NK-92 treated with Interleukin-12 subunit alpha and Interleukin-12 subunit beta, amount 100 ng/mL, for 24 hours (cell line): ENCODE measurements around the gene AQP7.
"Not testable (repeated sequence)": the region's sequence is repeated elsewhere in the genome, so short reads cannot be mapped to it uniquely, and the experiment has no call there.

Source experiments
- DNase-seq: peaks from one replicate; lab custom pipeline; 2025; lab: John Stamatoyannopoulos, UW

The AQP7 gene

DNA sequence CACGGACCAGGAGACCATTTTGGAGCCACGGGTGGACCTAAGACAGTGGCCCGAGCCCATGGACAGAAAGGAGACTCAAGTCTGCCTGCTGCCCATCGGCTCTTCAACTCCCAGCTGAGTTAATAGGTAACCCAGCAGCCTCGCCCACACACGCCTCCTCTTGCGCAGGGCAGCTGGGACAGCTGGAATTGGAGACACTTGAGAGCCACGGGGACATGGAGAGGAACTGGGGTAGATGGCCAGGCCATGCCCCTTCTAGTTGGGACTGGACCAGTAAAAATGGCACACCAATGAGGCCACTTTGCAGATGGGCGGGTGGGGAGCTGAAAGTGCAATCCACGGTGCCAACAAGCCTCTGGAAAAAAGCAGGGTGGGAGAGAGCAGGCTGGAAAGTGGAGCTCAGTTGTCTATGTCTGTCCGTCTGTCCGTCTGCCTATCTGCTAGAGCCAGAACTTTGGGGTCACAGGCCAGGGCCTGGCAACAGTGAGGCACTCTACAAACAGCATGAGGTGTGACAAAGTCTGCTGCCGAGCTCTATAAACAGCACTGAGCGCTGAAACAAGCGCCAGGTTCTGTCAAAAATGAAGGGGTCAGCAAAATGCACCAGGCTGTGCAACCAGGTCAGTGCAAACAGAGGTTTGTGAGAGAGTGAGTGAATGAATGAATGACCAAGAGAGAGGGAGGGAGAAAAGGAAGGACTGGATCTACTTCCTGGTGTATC, 7.0 kb downstream of the AQP7 start:
- not testable (repeated sequence) for DNase-seq

DNA sequence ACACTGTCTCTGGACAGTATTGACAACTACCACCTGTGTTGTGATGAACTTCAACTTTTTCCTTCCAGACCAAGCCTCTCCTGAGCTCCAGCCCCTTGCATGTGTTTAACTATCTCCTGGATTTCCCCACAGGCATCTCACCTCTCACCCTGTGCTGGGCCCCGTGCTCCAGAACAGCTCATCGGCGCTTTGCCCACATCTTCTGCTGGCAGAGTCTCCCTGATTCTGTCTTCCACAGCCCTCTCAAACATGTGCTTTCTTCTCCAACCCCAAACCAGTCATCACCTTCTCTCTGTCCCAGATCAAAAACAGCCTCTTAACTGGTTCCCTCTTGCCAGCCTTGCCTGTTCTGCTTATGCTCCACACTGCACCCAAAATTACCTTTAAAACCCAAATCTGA, 8.4 kb downstream of the AQP7 start:
- DNase-seq: not testable (repeated sequence)

DNA sequence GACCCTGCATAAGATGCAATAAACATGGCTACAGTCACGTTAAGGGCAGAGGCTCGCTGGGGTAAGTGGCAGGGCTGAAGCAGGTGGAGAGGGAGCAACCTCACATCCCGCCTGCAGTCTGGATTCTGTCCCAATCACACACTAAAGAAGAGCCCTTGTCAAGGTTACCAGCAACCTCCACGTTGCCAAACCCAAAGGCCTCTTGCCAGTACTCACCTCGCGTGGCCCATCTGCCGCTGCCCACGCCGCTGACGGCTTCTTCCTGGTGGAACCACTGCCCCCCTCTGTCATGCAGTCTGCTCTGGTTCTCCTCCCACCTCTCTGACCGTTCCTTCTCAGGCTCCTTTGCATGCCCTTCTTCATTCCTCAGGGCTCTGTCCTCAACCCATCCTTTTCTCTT, 8.8 kb downstream of the AQP7 start:
- DNase-seq: no peak

DNA sequence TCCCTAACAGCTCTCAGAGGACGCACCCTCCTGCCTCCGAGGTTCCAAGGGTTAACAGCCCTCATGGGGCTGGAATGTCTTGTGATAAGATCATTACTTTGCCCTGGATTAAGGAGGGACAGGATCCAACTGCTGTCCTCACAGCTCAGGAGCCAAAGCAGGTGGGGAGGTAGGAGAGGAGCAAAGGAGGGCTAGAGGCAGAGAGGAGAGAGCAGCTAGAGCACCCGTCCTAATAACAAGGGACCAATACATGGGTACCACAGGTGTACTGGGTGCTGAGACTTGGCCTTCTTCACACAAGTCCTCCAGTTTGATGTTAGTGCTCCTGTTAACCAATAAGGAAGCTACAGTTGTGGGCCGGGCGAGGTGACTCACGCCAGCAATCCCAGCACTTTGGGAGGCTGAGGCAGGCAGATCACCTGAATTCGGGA, 9.8 kb downstream of the AQP7 start:
- DNase-seq: not testable (repeated sequence)

DNA sequence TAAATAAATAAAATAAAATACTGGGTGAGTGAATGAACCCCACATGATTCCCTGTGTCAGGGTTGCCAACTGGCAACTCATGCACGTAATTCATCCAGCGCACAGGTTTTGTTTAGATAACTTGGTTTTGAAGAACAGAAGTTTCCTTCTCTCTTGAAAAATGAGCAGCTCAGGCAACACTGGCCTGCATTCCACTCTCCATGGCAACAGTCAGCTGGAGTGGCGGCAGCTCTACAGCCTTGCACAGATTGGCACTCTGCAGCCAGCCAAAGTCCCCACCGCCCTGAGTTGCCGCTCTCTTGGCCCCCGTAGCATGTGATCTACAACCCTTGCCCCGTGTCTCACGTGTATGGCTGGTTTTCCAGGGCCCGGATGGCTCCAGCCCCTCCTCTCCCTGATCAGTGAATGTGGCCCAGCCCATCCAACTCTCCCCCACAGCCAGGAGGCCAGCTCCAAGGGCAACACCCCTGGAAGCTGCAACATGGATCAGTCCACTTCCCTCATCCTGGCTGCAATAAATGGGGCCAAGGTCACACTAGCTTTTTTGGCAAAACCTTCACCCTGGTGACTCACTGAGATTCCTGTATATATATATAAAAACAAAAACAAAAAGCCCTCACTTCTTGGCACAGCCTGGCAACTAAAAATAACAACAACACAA, 11.1 kb downstream of the AQP7 start:
- not testable (repeated sequence) for DNase-seq

DNA sequence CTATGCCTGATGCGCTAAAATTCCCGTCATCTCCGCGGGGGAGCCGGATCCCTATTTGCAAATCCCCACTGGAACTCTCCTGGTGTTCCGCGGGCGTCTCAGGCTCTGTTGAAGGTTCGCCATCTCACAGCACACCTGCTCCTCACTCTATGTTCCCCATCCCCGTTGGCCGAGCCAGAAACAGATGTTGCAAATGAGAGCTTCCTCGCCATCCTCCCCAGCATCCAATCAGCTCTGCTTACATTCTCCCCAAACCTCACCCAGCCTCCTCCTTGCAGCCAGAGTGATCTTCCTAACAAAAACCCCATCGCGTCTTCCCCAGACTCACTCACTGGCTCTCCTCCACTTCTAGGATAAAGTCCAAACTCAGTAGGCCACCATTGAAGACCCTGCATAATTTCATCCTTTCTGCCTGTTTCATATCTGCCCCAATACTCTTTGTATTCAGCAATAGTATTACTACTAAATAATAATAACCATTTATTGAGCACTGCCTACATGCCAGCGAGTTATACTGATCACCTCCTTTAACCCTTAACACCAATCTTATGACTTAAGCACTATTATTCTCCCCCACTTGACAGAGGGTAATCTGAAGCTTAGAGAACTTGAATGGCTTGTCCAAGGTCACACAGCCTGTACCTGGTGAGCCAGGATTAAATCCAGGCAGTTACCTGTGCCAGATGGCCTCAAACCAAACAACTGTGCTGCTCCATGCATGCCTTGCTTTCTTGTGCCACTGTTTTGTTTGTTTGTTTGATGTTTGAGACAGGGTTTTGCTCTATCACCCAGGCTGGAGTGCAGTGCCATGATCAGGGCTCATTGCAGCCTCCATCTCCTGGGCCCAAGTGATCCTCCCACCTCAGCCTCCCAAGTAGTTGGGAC, 14.0 kb downstream of the AQP7 start:
- DNase-seq: no peak

DNA sequence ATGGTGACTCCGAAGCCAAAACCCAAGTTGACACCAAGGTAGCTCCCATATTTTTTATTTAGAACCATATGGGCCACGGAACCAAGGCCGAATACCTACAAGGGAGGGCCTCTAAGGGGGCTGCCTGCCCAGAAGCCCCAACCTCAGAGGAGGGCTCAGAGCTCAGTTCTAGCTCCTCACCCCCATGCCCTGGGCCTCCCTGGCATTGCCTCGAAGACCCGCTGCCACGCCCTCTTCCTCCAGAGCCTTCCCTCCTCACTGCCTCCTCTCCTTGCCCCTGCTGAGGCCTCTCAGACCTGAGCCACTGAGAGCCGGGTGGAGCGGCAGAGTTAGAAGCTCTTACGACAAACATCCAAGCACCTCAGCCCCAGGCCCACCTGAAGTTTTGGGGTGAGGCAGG, 15.4 kb downstream of the AQP7 start:
- DNase-seq: not testable (repeated sequence)

DNA sequence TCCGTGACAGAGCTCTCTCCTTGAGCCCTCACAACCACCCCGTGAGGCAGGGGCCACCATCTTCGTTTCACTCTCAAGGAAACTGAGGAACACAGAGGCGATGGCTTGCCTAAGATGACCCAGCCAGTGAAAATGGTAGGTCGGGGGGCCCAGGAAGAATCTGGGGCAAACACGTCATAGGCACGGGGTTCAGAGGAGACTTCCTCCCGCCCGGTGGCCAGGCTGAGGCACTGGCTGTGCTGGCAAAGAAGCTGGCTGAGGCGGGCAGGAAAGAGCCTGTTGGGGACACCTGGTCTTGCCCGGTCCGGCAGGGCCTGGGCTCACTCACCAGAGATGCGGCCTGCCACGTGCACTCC, 15.7 kb downstream of the AQP7 start:
- not testable (repeated sequence) for DNase-seq

DNA sequence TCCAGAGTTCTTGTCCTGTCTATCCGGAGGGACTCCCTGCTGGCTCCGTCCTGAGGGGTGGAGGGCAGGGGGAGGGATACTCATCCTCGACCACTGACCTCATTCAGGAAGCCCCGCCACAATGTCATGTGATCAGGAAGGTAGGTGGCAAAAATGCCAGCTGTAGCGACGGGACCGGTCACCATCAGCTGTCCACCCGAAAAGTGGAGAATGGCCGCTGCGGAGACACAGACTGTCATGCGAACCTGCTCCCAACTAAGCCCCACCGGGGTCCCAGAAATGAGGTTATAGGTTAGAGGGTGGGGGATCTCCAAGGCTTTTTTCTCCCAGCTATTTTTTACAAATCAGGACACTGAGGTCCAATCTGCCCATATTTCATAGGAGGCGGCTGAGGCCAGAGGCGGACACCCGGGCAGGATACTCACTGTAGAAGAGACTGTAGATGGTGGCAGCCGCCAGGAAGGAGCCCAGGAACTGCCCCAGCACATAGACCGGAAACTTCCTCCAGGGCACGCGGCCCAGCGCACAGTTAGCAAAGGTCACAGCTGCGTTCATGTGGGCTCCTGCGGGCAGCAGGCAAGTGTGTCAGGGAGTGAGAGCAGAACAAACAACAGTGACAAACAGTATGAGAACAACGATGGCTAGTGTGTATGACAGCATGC, 16.3 kb downstream of the AQP7 start:
- DNase-seq: not testable (repeated sequence)

DNA sequence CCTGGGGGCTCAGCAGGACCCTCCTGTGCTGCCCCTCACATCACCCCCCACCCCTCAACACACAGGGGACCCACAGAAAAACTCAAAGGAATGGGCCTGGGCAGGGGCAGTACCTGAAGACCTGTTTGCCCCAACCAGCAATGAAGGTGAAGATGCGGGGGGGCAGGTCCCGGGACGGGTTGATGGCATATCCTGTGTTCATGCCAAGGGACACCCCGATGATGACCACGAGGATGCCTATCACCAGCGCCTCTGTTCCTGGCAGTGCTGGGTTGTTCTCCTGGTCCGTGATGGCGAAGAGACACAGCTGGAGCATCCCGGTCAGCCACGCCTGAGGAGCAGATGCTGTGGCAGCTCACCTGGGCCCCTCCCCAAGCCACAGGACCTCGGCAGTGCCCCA, 16.8 kb downstream of the AQP7 start:
- not testable (repeated sequence) for DNase-seq

DNA sequence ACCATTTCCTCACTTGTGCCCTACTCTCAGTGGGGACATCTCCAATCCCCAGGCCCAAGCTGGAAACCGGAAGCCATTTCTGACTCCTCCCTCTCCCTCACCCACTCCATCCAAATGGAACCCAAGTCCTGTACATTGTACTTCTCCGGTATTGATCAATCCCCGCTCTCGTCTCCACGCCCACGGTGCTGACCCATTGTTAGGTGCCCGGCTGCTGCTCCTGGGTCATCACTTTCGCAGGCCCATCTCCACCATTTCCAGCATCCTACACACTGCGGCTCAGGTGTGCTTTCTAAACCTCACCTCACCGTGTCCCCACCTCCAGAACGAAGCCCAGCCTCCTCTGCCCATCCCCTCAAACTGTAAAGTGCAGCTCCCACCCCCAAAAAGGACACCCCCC, 19.0 kb downstream of the AQP7 start:
- DNase-seq: not testable (repeated sequence)

DNA sequence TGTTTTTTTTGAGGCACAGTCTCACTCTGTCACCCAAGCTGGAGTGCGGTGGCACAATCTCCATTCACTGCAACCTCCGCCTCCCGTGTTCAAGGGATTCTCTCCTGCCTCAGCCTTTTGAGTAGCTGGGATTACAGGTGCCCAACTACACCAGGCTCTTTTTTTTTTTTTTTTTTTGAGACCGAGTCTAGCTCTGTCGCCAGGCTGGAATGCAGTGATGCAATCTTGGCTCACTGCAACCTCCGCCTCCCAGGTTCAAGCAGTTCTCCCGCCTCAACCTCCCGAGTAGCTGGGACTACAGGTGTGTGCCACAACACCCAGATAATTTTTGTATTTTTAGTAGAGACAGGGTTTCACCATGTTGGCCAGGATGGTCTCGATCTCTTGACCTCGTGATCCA, 20.0 kb downstream of the AQP7 start:
- DNase-seq: not testable (repeated sequence)

DNA sequence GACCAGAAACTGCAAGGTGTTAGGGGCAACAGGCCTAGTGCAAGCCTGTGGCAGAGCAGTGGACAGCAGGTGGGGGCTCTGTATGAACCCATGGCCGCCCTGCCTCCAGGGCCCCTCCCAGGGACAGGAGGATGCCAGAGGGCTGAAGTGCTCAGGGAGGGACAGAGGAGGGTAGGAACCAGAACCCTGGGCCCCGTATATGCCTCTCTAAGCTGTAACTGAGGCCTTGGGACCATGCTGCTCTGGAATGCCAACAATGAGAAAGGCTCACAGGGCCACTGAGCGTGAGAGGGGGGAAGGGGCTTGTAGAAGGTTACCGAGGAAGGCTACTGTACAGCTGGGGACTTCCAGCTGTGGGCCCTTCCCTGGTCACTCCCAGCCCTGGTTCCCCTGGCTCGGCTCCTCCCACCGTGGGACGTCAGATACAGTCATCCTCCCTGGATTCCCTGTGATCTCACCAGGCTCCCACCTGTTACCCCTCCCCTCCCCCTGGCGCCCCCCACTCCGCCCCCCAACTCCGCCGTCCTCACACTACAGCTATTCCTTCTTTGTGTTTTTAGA, 21.1 kb downstream of the AQP7 start:
- DNase-seq: no peak

DNA sequence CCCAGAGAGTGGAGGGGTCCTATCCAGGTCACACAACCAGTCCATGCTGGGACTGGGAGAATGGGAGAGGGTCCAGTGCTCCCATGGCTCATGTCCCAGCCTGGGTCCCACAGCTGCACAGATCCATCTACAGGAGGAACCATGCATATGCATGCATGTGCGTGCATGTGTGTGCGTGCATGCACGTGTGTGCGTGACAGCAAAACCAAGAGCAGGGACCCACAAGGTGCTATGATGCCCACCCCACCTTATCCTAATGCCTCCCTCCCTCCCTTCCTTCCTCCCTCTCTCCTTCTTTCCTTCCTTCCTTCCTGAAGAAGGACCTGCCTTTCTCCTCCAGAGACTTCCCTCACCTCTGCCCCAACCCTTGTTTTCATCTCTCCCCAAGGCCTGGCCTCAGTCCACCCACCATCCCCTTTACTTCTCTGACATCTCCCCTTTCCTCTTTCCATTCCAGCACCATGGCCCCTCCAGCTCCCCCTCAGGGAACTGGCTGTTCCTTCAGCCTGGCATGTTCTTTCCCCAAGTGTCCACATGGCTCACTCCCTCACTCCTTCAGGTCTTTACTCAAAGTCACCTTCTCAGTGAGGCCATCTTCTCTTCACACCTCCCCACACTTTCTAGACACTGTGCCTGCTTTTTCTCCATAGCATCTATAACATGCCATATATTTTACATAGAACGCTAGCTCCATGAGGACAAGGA, 21.8 kb downstream of the AQP7 start:
- DNase-seq: no peak

DNA sequence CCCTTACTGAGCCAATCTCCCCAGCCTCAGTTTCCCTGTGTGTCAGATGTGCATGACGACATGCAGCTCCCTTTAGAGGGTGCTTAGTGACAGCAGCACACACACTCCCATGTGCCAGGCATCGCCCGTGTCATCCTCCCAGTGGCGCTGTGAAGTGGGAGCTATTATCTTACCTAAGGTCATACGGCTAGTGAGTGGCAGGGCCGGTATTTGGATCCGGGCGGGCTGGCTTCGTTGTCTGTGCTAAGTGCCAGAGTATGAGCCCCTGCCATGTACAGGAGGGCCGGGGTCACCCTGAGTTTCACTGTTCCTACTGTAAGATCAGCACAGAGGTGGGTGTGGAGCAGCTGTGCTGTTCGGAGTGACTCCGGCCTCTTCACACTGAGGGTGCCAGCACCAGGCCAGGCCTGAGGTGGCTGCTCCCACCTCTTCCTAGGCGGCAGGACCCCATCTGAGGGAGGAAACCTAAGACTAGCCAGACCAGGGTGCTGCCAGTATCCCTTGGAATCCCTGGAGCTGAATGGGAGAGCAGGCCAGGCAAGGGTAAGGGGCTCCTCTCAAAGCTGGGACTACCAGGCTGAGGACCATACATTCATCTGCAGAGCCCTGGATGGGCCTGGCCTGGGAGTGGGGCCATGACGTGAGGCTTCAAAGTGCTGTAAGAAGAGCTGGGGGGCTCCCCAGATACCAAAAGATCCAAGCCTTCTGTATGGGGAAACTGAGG, 22.5 kb downstream of the AQP7 start:
- DNase-seq: no peak

DNA sequence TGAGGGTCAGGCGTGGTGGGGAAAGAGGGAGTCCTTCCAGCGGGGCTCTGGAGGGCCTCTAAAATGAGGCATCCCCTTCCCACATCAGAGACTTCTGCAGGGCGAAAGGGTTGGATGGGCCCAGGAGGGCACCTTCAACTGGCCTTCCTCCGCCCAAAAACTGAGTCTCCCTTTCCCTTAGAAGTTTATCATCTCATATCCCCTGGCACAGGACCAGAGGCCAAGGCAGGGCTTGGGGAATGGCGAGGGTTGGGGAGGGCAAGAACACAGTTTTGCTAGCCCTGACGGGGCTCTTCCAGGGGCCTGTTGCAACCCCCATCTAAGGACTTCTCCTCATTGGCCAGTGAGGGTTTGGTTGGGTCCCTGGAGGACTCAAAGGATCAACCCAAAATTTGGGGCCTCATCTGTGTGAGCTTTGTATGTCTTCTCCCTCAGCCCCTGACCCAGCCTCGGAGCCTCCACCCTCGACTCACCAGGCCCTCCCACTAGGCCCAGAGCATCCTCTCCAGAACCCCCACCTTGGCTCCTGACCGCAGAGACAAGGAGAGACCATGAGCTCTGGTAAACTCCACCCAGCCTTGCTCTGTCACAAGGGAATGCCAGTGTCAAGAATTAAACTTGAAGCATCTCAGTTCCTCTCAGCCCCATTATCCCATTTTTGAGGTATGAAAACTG, 24.1 kb downstream of the AQP7 start:
- DNase-seq: no peak

DNA sequence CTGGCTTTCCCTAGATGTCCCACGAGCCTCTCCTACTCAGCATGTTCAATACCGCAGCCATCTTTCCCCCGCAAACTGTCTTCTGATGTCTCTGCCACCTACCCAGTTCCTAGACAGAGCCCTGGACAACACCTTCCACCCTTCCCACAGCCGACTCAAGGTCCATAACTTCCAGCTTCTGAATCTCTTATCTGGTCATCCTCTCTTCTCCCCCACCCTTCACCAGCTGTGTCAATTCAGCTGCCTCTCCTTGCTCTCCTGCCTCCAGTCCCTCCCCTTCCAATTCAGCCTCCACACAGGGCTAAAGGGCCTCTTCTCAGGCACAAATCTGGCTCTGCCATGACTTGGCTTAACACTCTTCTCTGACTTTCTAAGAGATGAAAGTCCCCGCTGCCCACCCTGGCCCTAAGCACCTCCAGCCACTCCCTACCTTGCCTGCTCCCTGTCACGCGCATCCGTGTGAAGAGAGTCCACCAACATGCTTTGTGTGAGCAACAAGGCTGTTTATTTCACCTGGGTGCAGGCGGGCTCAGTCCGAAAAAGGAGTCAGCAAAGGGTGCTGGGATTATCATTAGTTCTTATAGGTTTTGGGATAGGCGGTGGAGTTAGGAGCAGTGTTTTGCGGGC, 25.2 kb downstream of the AQP7 start:
- DNase-seq: no peak

DNA sequence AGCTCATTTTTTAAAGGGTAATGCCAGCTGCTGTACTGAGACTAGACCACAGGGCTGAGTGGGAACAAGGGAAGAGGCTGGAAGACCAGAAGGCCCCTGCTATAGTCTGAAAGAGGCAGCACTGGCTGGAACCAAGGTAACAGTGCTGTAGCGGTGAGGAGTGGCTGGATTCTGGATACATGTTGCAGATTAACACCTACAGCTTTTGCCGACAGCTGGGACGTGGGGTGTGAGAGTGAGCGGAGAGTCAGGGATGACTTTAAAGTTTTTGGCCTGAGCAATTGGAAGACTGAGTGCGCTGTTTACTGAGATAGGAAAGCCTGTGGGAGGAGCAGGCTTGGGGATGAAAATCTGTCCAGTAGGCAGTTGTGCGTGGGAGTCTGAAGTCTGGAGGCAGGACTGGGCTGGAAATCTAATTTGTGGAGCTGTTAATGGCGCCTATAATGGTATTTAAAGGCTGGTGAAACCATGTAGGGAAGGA, 26.5 kb downstream of the AQP7 start:
- DNase-seq: no peak

DNA sequence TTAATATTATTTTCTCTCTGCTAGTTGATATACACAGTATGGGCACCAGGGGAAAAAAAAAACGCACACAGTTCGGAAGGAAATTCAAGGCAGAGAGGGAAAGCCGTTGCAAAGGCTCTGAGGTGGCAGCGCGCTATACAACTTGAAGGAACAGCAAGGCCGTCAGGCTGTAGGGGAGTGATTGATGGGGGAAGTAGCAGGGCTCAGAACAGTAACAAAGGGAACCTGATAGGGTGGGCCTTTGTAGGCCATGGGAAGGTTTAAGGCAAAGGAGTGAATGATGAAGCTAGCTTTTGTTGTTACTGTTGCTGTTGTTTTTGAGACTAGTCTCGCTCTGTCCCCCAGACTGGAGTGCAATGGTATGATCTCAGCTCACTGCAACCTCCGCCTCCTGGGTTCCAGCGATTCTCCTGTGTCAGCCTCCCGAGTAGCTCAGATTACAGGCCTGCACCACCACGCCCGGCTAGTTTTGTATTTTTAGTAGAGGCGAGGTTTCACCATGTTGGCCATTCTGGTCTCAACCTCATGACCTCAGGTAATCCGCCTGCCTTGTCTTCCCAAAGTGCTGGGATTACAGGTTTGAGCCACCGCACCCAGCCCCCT, 27.0 kb downstream of the AQP7 start:
- no peak for DNase-seq
